HepG2 (cell line): ENCODE measurements around the gene DCAF6. TPM values are rescaled to one million over a fixed set of nuclear protein-coding genes. Genes with fewer than 3 reads are reported as not detected.

ENCODE experiments used
- ATM ChIP-seq: fragments of 450-650 bp; IDR thresholded peaks from 2 replicates; pipeline ENCODE4 v1.7.1; 2017; ENCODE audit warnings: mild to moderate bottlenecking, borderline replicate concordance
- CTCF ChIP-seq: sonication (generic); formaldehyde crosslinking; IDR thresholded peaks from 2 replicates; pipeline ENCODE4 v1.5.0; 2020; ENCODE audit warnings: mild to moderate bottlenecking, missing genetic modification reagents, moderate library complexity
- FOXK1 ChIP-seq: sonication (generic); formaldehyde crosslinking; IDR thresholded peaks from 2 replicates; pipeline ENCODE4 v1.4.0; 2020; ENCODE audit warnings: low read depth, missing genetic modification reagents, borderline replicate concordance
- HIC2 ChIP-seq: sonication (generic); formaldehyde crosslinking; IDR thresholded peaks from 2 replicates; pipeline ENCODE4 v1.9.0; 2022; ENCODE audit warnings: low read depth, missing genetic modification reagents
- HNRNPUL1 ChIP-seq: fragments of 200-400 bp; formaldehyde crosslinking; IDR thresholded peaks from 2 replicates; pipeline ENCODE4 v1.6.1; 2017; ENCODE audit warnings: low read depth, mild to moderate bottlenecking, low read length, moderate library complexity
- ZGPAT ChIP-seq: IDR thresholded peaks from 2 replicates; pipeline ENCODE4 v1.6.1; 2016; ENCODE audit warnings: mild to moderate bottlenecking
- ZNF143 ChIP-seq: sonication (generic); formaldehyde crosslinking; IDR thresholded peaks from 2 replicates; pipeline ENCODE4 v1.4.0; 2020; ENCODE audit warnings: missing genetic modification reagents
- ZNF160 ChIP-seq: sonication (generic); formaldehyde crosslinking; IDR thresholded peaks from 2 replicates; pipeline ENCODE4 v1.8.0; 2022; ENCODE audit warnings: mild to moderate bottlenecking, inconsistent platforms, missing genetic modification reagents
- ZNF317 ChIP-seq: sonication (generic); formaldehyde crosslinking; IDR thresholded peaks from 2 replicates; pipeline ENCODE4 v1.5.0; 2020; ENCODE audit warnings: mild to moderate bottlenecking, missing genetic modification reagents
- ZNF432 ChIP-seq: sonication (generic); formaldehyde crosslinking; IDR thresholded peaks from 2 replicates; pipeline ENCODE4 v1.5.0; 2020; ENCODE audit warnings: missing genetic modification reagents, mild to moderate bottlenecking, borderline replicate concordance
- ZNF510 ChIP-seq: sonication (generic); formaldehyde crosslinking; IDR thresholded peaks from 2 replicates; pipeline ENCODE4 v1.4.0; 2020; ENCODE audit warnings: low read depth, mild to moderate bottlenecking, missing genetic modification reagents
- ZNF788 ChIP-seq: sonication (generic); formaldehyde crosslinking; IDR thresholded peaks from 2 replicates; pipeline ENCODE4 v1.5.0; 2020; ENCODE audit warnings: mild to moderate bottlenecking, missing genetic modification reagents, borderline replicate concordance
- ZSCAN12 ChIP-seq: sonication (generic); formaldehyde crosslinking; IDR thresholded peaks from 2 replicates; pipeline ENCODE4 v1.9.0; 2021; ENCODE audit warnings: mild to moderate bottlenecking, missing genetic modification reagents
- polyA plus RNA-seq, 8 experiments: library from polyadenylated mRNA; depleted of rRNA in 3 of 8; stranded (reverse) in 7 of 8; unstranded in 1 of 8; fragments of >200 nt; fragmentation: Illumina TruSeq in 4 of 8; extraction: Trizol in 4 of 8; gene quantifications; 2 replicates each; pipeline versions ENCODE4 v1.2.1 to v1.2.3, GENCODE V29; 2011 to 2016; ENCODE audit warnings: low read depth in 4 of 8, missing spikeins in 1 of 8, mixed read lengths in 1 of 8; ENCODE audit not compliant: insufficient read depth in 1 of 8
- total RNA-seq, 5 experiments: library from RNA; depleted of rRNA; stranded (reverse); fragments of >200 nt; fragmentation: Illumina TruSeq; extraction: Trizol; gene quantifications; 2 replicates each; pipeline ENCODE4 v1.2.3, GENCODE V29; 2016; ENCODE audit warnings: low read depth in 1 of 5
- TF ChIP-seq, protein P1 (sequence below): IDR thresholded peaks from 2 replicates; pipeline ENCODE4 v1.6.1; 2012; ENCODE audit warnings: low read length, improper control_type of control experiment
- TF ChIP-seq, protein P2 (sequence below): sonication (generic); formaldehyde crosslinking; IDR thresholded peaks from 2 replicates; pipeline ENCODE4 v1.5.1; 2020; ENCODE audit warnings: missing genetic modification reagents, mild to moderate bottlenecking, borderline replicate concordance
- TF ChIP-seq, protein P3 (sequence below): sonication (generic); formaldehyde crosslinking; IDR thresholded peaks from 2 replicates; pipeline ENCODE4 v1.4.0; 2020; ENCODE audit warnings: missing genetic modification reagents, borderline replicate concordance

DCAF6 gene
- total and polyA plus RNA-seq, 2 of the 13 experiments (the other 11 are each of a cell fraction or from before 2014, with no cell fraction given) = 24.7 to 33.7 TPM

DNA sequence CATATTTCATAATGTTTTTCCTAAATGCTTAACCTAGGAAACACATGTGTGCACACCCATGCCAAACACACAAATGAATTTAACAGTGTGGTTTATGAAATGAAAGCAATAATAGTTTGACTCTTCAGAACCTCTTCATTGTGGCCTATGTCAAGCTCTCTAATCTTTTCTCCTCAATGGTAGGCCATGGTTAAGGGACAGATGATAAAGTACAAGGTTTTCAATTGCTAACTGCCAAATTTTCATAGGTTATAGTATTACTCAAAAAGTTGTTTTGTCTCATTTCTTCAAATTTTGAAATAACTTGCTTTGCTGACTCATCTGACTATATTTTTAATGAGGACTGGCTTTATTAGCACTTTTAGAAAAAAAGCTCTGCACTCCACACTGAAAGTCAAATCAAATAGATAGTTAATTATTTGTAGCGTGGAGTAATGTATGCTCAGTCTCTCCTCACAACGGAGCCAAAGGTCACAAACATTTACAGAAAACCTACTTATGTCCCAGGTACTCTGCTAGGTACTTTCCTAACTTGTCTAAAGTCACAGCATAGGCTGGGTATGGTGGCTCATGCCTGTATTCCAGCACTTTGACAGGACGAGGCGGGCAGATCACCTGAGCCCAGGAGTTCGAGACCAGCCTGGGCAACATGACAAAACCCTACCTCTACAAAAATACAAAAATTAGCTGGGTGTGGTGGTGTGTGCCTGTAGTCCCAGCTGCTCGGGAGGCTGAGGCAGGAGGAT lies 19.5 kb upstream of the DCAF6 start (continued):
- TF ChIP-seq ZNF143 (CRISPR knock-in tag) = no peak
- TF ChIP-seq ATM = no peak
- TF ChIP-seq HNRNPUL1 = peak; percentile 56; the same call in 1 of the 2 replicates
- TF ChIP-seq, protein P1, sequence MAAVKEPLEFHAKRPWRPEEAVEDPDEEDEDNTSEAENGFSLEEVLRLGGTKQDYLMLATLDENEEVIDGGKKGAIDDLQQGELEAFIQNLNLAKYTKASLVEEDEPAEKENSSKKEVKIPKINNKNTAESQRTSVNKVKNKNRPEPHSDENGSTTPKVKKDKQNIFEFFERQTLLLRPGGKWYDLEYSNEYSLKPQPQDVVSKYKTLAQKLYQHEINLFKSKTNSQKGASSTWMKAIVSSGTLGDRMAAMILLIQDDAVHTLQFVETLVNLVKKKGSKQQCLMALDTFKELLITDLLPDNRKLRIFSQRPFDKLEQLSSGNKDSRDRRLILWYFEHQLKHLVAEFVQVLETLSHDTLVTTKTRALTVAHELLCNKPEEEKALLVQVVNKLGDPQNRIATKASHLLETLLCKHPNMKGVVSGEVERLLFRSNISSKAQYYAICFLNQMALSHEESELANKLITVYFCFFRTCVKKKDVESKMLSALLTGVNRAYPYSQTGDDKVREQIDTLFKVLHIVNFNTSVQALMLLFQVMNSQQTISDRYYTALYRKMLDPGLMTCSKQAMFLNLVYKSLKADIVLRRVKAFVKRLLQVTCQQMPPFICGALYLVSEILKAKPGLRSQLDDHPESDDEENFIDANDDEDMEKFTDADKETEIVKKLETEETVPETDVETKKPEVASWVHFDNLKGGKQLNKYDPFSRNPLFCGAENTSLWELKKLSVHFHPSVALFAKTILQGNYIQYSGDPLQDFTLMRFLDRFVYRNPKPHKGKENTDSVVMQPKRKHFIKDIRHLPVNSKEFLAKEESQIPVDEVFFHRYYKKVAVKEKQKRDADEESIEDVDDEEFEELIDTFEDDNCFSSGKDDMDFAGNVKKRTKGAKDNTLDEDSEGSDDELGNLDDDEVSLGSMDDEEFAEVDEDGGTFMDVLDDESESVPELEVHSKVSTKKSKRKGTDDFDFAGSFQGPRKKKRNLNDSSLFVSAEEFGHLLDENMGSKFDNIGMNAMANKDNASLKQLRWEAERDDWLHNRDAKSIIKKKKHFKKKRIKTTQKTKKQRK = no peak
- no peak for TF ChIP-seq CTCF (CRISPR knock-in tag)
- no peak for TF ChIP-seq FOXK1 (CRISPR knock-in tag)
- TF ChIP-seq ZNF788 (CRISPR knock-in tag) = peak; percentile 18; the same call in 1 of the 2 replicates
- TF ChIP-seq, protein P2, sequence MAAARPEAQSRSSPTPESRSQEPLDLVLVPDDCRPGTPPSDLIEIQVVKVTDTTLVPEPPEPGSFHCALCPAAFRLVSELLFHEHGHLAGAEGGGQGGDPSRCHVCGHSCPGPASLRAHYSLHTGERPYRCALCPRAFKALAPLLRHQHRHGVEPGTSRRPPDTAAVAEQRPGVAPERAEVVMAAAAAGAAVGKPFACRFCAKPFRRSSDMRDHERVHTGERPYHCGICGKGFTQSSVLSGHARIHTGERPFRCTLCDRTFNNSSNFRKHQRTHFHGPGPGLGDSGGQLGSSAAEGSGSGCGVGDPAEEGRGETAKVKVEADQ (CRISPR knock-in tag) = 0 out of 2 replicates have a peak, but pooled peaks have one; percentile 36
- TF ChIP-seq, protein P3, sequence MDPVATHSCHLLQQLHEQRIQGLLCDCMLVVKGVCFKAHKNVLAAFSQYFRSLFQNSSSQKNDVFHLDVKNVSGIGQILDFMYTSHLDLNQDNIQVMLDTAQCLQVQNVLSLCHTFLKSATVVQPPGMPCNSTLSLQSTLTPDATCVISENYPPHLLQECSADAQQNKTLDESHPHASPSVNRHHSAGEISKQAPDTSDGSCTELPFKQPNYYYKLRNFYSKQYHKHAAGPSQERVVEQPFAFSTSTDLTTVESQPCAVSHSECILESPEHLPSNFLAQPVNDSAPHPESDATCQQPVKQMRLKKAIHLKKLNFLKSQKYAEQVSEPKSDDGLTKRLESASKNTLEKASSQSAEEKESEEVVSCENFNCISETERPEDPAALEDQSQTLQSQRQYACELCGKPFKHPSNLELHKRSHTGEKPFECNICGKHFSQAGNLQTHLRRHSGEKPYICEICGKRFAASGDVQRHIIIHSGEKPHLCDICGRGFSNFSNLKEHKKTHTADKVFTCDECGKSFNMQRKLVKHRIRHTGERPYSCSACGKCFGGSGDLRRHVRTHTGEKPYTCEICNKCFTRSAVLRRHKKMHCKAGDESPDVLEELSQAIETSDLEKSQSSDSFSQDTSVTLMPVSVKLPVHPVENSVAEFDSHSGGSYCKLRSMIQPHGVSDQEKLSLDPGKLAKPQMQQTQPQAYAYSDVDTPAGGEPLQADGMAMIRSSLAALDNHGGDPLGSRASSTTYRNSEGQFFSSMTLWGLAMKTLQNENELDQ (CRISPR knock-in tag) = no peak
- no peak for TF ChIP-seq ZNF432 (CRISPR knock-in tag)
- TF ChIP-seq ZGPAT (CRISPR knock-in tag) = peak; percentile 56
- no peak for TF ChIP-seq HIC2 (CRISPR knock-in tag)
- TF ChIP-seq ZNF510 (CRISPR knock-in tag) = no peak
- 0 out of 2 replicates have a peak, but pooled peaks have one; percentile 18 for TF ChIP-seq ZSCAN12 (CRISPR knock-in tag)
- TF ChIP-seq ZNF317 (CRISPR knock-in tag) = 0 out of 2 replicates have a peak, but pooled peaks have one; percentile 15
- TF ChIP-seq ZNF160 = no peak
